Activated CD8-positive, alpha-beta T cell treated with anti-CD3 and anti-CD28 coated beads for 36 hours (primary cell): Measurements from ENCODE around the gene ZBTB4. TPM values are rescaled to one million over a fixed set of nuclear protein-coding genes. Genes with fewer than 3 reads are reported as not detected.

Source experiments
- ATAC-seq: fragments of 200-7000 bp; cut with Tn5 transposase; one replicate; pipeline ENCODE4 v1.10.0; 2021; ENCODE audit warnings: mild to moderate bottlenecking, moderate library complexity
- CTCF ChIA-PET: fragments of 350-600 bp; sonication (Branson Sonifier 250); formaldehyde crosslinking; loops from one replicate; lab custom pipeline; 2021; ENCODE audit warnings: antibody characterized with exemption; lab: Charles Lee
- POLR2A ChIA-PET: fragments of 350-600 bp; sonication (Branson Sonifier 250); formaldehyde crosslinking; loops from one replicate; lab custom pipeline; 2021; ENCODE audit warnings: antibody characterized with exemption; lab: Charles Lee
- DNase-seq: peaks from one replicate; pipeline ENCODE4 v3.0.0-alpha.2; 2020
- H3K27ac Mint-ChIP-seq: one replicate; pipeline ENCODE4 v1.8.0; 2021; ENCODE audit warnings: mild to moderate bottlenecking, mixed read lengths
- H3K27me3 Mint-ChIP-seq: one replicate; pipeline ENCODE4 v1.8.0; 2021; ENCODE audit warnings: mixed read lengths
- H3K36me3 Mint-ChIP-seq: one replicate; pipeline ENCODE4 v1.8.0; 2021; ENCODE audit warnings: low read depth, mixed read lengths
- H3K4me1 Mint-ChIP-seq: one replicate; pipeline ENCODE4 v1.8.0; 2021; ENCODE audit warnings: low read depth, mixed read lengths
- H3K4me3 Mint-ChIP-seq: one replicate; pipeline ENCODE4 v1.8.0; 2021; ENCODE audit warnings: mild to moderate bottlenecking, moderate library complexity, mixed read lengths
- H3K9me3 Mint-ChIP-seq: one replicate; pipeline ENCODE4 v1.8.0; 2021; ENCODE audit warnings: mixed read lengths
- CTCF ChIP-seq: fragments of 200-600 bp; IDR thresholded peaks from one replicate; pipeline ENCODE4 v1.8.0; 2022; ENCODE audit warnings: antibody characterized with exemption, mild to moderate bottlenecking
- intact Hi-C: fragments of 100-400 bp; cut with micrococcal nuclease; formaldehyde crosslinking; loops from one replicate; pipeline ENCODE4 v1.10.0; 2022
- total RNA-seq, 2 experiments: library from RNA; stranded (reverse); gene quantifications; one replicate each; pipeline ENCODE4 v1.2.3, GENCODE V29; 2021

Gene ZBTB4
- total RNA-seq, 2 experiments from 2014 or later = 24.3 to 24.6 TPM

- Mint-ChIP-seq H3K9me3 (no peaks in the 10 kb centered on the region), H3K36me3 (peaks cover 20% of the 10 kb centered on the region), H3K4me1 (peaks cover 10% of the 10 kb centered on the region), H3K4me3 (no peak overlapping the region), H3K27ac (peak overlapping the region; percentile 6), H3K27me3 (no peaks in the 10 kb centered on the region)
- DNase-seq (no peak), ATAC-seq (no peak)
- CTCF ChIA-PET = no interaction called here
- TF ChIP-seq CTCF = no peak
- intact Hi-C loops = no loop called here
- POLR2A ChIA-PET = interaction anchor here (0.7 to 16.3 kb wide), 4 partner anchors 16 to 380 kb away, joined by 3 to 122 read pairs (median 4); partner anchors contain the start of genes POLR2A and ZBTB4
Observed at GRCh38 chr17:7460850-7461660, 18.4 kb downstream of the ZBTB4 start.

DNA sequence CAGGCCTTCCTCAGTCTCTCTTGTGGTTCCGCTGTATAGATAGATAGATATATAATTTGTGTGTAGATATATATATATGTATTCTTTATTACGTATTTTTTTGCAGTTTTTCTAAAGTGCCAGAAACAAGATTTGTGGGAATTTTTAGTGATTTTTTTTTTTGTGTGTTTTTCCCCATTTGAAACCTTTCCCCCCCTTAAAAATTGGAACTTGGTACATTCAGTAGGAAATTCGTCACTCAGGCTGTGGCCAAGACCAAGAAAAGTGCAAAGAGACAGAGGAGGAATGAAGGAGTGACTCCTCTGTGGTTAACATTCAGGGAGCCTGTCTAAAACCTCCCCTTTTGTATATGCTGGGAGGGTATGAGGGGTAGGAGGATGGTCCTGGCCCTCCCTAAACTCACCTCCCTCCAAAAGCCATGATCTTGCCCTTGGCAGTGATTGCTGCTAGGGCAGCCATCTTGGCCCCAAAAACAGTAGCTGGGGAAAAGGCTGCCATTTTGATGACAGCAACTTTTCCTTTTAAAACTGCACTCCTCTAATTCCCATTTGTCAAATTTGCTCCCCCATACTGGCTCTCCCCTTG, 19.4 kb downstream of the ZBTB4 start:
- Mint-ChIP-seq H3K4me3 (no peak overlapping the region), H3K9me3 (no peaks in the 10 kb centered on the region), H3K4me1 (peaks cover 14% of the 10 kb centered on the region), H3K27me3 (no peaks in the 10 kb centered on the region), H3K27ac (no peak overlapping the region), H3K36me3 (peaks cover 21% of the 10 kb centered on the region)
- intact Hi-C loops = no loop called here
- no peak for TF ChIP-seq CTCF
- DNase-seq (no peak), ATAC-seq (no peak)
- ChIA-PET CTCF (no interaction called here), POLR2A (interaction anchor here (1.9 to 16.3 kb wide), 2 partner anchors 17 to 24 kb away, joined by 6 to 122 read pairs; partner anchors contain the start of genes POLR2A and ZBTB4)

- ChIA-PET CTCF (interaction anchor here (0.8 to 1.5 kb wide), 2 partner anchors 8 to 12 kb away, joined by 3 read pairs; no protein-coding TSS in a partner anchor), POLR2A (interaction anchor here (0.6 to 0.8 kb wide), 2 partner anchors 12 to 470 kb away, joined by 3 to 5 read pairs; no protein-coding TSS in a partner anchor)
- H3K4me1 Mint-ChIP-seq = peaks cover 16% of the 10 kb centered on the region
- DNase-seq = no peak
- H3K27ac Mint-ChIP-seq = no peak overlapping the region
- no peak for ATAC-seq
- H3K27me3 Mint-ChIP-seq = peaks cover 30% of the 10 kb centered on the region
- no peak overlapping the region for H3K4me3 Mint-ChIP-seq
- no peaks in the 10 kb centered on the region for H3K9me3 Mint-ChIP-seq
- intact Hi-C loops = no loop called here
- H3K36me3 Mint-ChIP-seq = peaks cover 12% of the 10 kb centered on the region
- TF ChIP-seq CTCF = no peak
Observed at GRCh38 chr17:7448461-7448860, 31.0 kb downstream of the ZBTB4 start.

- ATAC-seq (peak; percentile 84), DNase-seq (peak; percentile 66)
- Mint-ChIP-seq H3K4me1 (peaks cover 20% of the 10 kb centered on the region), H3K27me3 (peaks cover 51% of the 10 kb centered on the region), H3K9me3 (no peaks in the 10 kb centered on the region), H3K36me3 (peaks cover 12% of the 10 kb centered on the region), H3K27ac (no peak overlapping the region), H3K4me3 (peak overlapping the region; percentile 64)
- intact Hi-C loops = no loop called here
- CTCF ChIA-PET = interaction anchor here (1.1 to 4.0 kb wide), 3 partner anchors 9 to 115 kb away, joined by 5 to 23 read pairs (median 12); partner anchors contain the start of gene TMEM102
- TF ChIP-seq CTCF = no peak
- POLR2A ChIA-PET = interaction anchor here (0.6 to 4.7 kb wide), 7 partner anchors 9 to 144 kb away, joined by 3 to 31 read pairs (median 4); partner anchors contain the start of genes PLSCR3, POLR2A and SOX15
Observed at GRCh38 chr17:7445619-7445968, 33.8 kb downstream of the ZBTB4 start.
